ENCODE results near the gene RPL36AL. TPM values are rescaled to one million over a fixed set of nuclear protein-coding genes. Genes with fewer than 3 reads are reported as not detected.

Gene RPL36AL
- total RNA-seq = 93.6 and 363 TPM in 2 replicates

GRCh38 chr14:49620182-49621113 lies at the start of gene RPL36AL, which contains the start of gene MGAT2:
Gene RPL36AL (minus strand): TSS chr14:49620626. CDS start chr14:49619104, 1,522 bp downstream.
Gene MGAT2 (plus strand): TSS chr14:49620799. CDS start chr14:49621269, 470 bp downstream.

GRCh38 chr14:49634547-49635334 lies 14.3 kb upstream of the RPL36AL start, which contains the start of gene DNAAF2:
Gene DNAAF2 (minus strand): TSS chr14:49635244. CDS start chr14:49635149, 95 bp downstream.

GRCh38 chr14:49598485-49599300 lies 21.7 kb downstream of the RPL36AL start, which contains the start of gene LRR1:
Gene LRR1 (plus strand): TSS chr14:49598940. CDS start chr14:49599021, 81 bp downstream.

GRCh38 chr14:49585803-49586672 lies 34.4 kb downstream of the RPL36AL start, which contains the start of gene RPS29:
Gene RPS29 (minus strand): TSS chr14:49586380. CDS start chr14:49586346, 34 bp downstream.

Small RNA genes lying within 50 kb of the gene (small RNA-seq; reads per million reads assigned to genes)
- gene AL139099.3 (ENCODE audit: low replicate concordance) (not detected), gene AL139099.4 (ENCODE audit: low replicate concordance) (not detected), gene RF00019 (ENCODE audit: low replicate concordance) (not detected)

Other genes starting within 250 kb of the RPL36AL start
- gene RPS29, start 34.2 kb downstream of the RPL36AL start, total RNA-seq = 1,090 and 1,752 TPM in 2 replicates
- 5.5 and 33.8 TPM in 2 replicates for gene LRR1, start 21.7 kb downstream of the RPL36AL start, total RNA-seq
- gene MGAT2, start 173 bp upstream of the RPL36AL start, total RNA-seq = 133 and 162 TPM in 2 replicates
- 8.3 and 11.2 TPM in 2 replicates for gene DNAAF2, start 14.6 kb upstream of the RPL36AL start, total RNA-seq
- 1.3 and 19.2 TPM in 2 replicates for gene POLE2, start 67.6 kb upstream of the RPL36AL start, total RNA-seq
- gene KLHDC1, start 72.5 kb upstream of the RPL36AL start, total RNA-seq = 1.6 and 2.4 TPM in 2 replicates
- gene KLHDC2, start 147.5 kb upstream of the RPL36AL start, total RNA-seq = 50.1 and 78.3 TPM in 2 replicates
- gene NEMF, start 232.2 kb upstream of the RPL36AL start, total RNA-seq = 48.6 and 61.4 TPM in 2 replicates